Measurements from ENCODE around the gene CCS.
"Not testable (repeated sequence)": the region's sequence is repeated elsewhere in the genome, so short reads cannot be mapped to it uniquely, and the experiment has no call there.

Gene CCS, protein sequence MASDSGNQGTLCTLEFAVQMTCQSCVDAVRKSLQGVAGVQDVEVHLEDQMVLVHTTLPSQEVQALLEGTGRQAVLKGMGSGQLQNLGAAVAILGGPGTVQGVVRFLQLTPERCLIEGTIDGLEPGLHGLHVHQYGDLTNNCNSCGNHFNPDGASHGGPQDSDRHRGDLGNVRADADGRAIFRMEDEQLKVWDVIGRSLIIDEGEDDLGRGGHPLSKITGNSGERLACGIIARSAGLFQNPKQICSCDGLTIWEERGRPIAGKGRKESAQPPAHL

DNA sequence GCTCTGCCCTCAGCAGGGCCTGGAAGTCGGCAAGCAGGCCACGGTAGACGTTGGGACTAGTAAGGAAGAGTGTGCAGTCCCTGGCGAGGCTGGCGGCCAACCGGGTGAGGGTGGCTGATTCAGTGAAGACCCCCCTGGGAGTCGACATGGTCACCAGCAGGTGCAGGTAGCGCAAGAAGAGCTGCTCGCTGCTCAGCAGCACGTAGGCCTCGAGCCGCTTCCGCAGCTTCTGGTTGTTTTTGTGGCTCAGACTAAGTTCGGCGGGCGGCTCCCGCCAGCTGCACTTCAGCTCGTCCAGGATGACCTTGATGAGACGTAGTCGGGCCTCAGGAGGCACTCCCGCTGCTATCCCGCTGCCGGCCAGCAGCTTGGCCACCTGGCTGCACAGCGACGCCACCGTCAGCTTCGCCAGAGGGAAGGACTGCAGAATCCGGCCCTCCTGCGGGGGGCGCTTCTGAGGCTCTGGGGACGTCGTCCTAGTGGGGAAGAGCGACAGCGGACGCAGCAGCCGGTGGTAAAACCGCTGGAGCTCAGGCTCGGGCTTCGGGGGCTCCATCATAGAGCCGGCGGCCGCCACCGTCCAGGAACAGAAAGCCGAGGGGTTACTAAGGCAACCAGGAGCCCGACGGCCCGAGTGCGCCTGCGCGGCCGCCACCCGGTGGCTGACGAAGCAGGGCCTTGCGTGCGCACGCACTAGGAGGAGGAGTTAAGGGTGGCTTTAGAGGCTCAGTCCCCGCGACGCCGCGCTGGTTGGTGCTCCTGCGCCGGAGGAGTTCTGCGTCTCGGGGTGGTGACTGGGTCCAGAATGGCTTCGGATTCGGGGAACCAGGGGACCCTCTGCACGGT, at the start of gene CCS, which contains the start of gene CCDC87:
Gene CCS, plus strand, starts transcription at position 729 of the 846 bp plus-strand sequence. Its CDS starts 77 bp downstream, at position 806.
Gene CCDC87, minus strand, starts transcription at position 607 of the 846 bp plus-strand sequence. Its CDS starts 48 bp downstream, at position 559.
- peak; percentile 99 for DNase-seq (ENCODE audit: low read depth)

GRCh38 chr11:66543263-66544107, 49.5 kb upstream of the CCS start:
- peak; percentile 45 for DNase-seq (ENCODE audit: low read depth)

DNA sequence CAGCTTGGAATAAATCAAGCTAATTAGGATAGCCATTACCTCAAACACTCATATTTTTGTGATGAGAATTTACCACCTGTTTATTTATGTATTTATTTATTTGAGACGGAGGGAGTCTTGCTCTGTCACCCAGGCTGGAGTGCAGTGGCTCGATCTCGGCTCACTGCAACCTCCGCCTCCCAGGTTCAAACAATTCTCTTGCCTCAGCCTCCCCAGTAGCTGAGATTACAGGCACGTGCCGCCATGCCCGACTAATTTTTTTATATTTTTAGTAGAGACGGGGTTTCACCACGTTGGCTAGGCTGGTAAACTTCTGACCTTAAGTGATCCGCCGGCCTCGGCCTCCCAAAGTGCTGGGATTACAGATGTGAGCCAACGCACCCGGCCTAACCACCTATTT, 48.0 kb upstream of the CCS start:
- not testable (repeated sequence) for DNase-seq (ENCODE audit: low read depth)

- peak; percentile 59 for DNase-seq (ENCODE audit: low read depth)
Observed at GRCh38 chr11:66545701-66546367, 47.2 kb upstream of the CCS start, which contains the start of gene ZDHHC24. TSS of gene ZDHHC24 (minus strand) at chr11:66546048. CDS start at chr11:66546003, 45 bp downstream.

GRCh38 chr11:66546368-66546965, 46.5 kb upstream of the CCS start, which contains the start of gene ACTN3:
TSS of gene ACTN3 (plus strand) at chr11:66546903. CDS start at chr11:66546938, 35 bp downstream.
- no peak for DNase-seq (ENCODE audit: low read depth)

DNA sequence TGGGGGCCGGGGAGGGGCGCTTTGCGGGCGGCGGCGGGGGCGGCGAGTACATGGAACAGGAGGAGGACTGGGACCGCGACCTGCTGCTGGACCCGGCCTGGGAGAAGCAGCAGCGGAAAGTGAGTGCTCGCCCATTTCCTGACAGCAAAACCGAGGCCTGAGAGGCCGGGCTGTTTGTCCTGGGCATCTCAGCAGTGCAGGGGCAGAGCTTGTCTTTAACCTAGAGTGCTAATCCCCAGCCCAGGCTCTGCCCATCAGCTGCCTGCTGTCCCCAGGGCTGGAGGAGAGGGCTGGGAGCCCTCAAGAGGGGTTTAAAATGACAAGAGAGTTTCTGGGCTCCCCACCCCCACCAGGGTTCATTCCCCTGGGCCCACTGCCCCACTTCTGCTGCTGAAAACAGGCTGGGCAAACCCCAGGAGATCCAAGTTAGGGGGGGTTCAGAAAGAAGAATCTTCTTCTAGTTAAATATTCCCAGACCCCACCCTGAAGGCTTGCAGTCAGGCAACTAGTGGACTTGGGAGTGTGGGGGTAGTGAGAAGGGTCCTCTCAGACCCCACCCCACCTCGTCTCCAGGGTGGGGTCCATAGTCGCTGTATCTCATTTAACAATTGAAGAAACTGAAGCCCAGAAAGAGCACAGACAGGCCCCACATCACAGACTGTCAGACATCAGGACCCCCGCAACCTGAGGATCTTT, 45.9 kb upstream of the CCS start:
- no peak for DNase-seq (ENCODE audit: low read depth)

- DNase-seq (ENCODE audit: low read depth) = no peak
Observed at GRCh38 chr11:66547662-66548009, 45.3 kb upstream of the CCS start.

- no peak for DNase-seq (ENCODE audit: low read depth)
Observed at GRCh38 chr11:66548041-66548440, 44.9 kb upstream of the CCS start.

- no peak for DNase-seq (ENCODE audit: low read depth)
Observed at GRCh38 chr11:66548774-66549630, 44.0 kb upstream of the CCS start.

DNA sequence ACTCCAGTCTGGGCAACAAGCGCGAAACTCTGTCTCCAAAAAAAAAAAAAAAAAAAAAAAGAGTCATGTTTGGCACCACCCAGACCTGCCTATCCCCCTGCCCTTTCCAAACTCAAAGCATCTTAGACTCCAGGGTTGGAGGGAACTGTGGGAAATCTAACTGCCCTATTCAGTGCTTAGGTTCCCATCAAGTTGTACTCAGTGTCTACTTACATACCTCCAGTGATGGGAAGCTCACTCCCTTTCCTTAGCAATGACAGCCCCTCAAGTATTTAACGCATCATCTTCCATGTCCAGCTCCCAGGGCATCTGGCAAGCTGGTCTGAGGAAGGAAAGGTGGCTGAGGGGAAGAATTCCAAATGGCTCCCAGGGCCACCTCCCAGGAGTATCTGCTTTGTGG, 43.3 kb upstream of the CCS start:
- DNase-seq (ENCODE audit: low read depth) = no peak

- DNase-seq (ENCODE audit: low read depth) = no peak
Observed at GRCh38 chr11:66550887-66551286, 42.1 kb upstream of the CCS start.

DNA sequence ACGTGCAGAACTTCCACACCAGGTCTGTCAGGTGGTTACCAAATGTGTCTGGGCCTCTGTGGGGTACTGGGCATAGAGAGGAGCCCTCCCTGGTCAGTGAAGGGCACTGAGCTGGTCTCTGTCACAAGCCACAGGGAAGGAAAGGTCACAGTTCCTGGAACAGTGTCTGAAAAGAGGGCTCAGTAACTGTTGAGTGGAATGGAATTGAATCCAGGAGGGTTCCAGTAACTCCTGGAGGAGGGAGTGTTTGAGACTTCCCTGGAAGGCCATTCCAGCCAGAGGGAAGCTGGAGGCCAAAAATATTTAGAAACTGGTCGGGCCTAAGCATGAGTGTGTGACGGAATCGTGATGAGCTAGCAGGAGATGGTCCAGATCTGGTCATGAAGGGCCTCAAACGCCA, 38.4 kb upstream of the CCS start:
- DNase-seq (ENCODE audit: low read depth) = no peak

GRCh38 chr11:66555416-66555815, 37.6 kb upstream of the CCS start:
- no peak for DNase-seq (ENCODE audit: low read depth)

GRCh38 chr11:66556086-66556485, 36.9 kb upstream of the CCS start:
- no peak for DNase-seq (ENCODE audit: low read depth)

DNA sequence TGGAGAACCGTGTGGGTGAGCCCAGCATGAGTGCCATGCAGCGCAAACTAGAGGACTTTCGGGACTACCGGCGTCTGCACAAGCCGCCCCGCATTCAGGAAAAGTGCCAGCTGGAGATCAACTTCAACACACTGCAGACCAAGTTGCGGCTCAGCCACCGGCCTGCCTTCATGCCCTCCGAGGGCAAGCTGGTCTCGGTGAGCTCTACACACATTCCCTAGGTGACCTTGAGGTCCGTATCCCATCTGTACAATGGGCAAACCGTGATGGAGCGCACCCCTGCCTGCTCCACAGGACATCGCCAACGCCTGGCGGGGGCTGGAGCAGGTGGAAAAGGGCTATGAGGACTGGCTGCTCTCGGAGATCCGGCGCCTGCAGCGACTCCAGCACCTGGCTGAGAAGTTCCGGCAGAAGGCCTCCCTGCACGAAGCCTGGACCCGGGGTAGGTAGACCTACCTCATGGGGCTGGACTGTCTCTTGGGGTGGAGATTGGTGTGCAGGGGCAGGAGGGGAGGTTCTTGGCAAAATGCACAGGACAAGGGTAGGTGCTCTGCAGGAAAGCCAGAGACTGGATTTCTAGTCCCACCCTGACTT, 35.2 kb upstream of the CCS start:
- DNase-seq (ENCODE audit: low read depth) = no peak

- DNase-seq (ENCODE audit: low read depth) = no peak
Observed at GRCh38 chr11:66559142-66559865, 33.7 kb upstream of the CCS start.

GRCh38 chr11:66559866-66560676, 32.9 kb upstream of the CCS start:
- DNase-seq (ENCODE audit: low read depth) = no peak
